ENCODE data around the gene PLXNC1.

DNA sequence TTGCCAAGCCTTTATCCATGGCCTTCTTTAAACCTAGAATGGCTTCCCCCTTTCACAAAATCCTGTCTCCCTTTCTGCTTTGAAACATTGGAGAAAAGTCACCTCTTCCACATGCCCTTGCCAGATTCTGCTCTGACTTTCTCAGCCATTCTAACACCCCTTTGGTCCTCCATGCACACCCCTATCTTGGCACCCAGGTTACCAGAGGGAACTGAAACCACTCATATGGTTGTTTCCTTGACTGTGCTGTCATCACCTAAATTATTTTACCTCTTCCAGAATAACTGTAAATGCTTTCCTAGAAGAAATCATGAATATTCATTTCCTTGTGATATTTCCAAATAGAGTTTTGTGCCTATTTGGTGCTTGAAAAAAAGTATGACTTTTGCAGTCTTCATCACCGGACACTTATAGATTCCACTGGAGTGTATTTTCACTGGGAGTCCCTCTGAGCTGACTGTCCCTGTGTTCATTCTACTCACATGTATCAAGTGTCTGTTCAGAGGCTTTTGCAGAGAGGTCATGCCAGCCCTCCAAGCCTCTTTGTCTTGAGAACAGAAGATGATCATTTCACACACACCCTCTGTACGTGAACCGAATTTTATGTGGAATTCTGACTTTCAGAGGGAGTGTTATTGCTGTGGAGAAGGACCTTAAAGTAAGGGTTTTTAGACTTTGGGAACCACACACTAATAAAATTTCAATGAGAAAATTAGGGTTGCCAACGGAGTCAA is 74.1 kb downstream of the PLXNC1 start:
- TF ChIP-seq EZH2 (optimal IDR thresholded peaks at IDR 0.05; ENCODE audit: low read depth, low read length) (no peak), EZH2phosphoT487 (IDR thresholded peaks at IDR 0.05; ENCODE audit: low read length) (no peak)
- TF ChIP-seq, protein P1, sequence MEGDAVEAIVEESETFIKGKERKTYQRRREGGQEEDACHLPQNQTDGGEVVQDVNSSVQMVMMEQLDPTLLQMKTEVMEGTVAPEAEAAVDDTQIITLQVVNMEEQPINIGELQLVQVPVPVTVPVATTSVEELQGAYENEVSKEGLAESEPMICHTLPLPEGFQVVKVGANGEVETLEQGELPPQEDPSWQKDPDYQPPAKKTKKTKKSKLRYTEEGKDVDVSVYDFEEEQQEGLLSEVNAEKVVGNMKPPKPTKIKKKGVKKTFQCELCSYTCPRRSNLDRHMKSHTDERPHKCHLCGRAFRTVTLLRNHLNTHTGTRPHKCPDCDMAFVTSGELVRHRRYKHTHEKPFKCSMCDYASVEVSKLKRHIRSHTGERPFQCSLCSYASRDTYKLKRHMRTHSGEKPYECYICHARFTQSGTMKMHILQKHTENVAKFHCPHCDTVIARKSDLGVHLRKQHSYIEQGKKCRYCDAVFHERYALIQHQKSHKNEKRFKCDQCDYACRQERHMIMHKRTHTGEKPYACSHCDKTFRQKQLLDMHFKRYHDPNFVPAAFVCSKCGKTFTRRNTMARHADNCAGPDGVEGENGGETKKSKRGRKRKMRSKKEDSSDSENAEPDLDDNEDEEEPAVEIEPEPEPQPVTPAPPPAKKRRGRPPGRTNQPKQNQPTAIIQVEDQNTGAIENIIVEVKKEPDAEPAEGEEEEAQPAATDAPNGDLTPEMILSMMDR (IDR thresholded peaks at IDR 0.05; ENCODE audit: low read length) = no peak

Measured in MM.1S (cell line).